Central memory CD8-positive, alpha-beta T cell (primary cell): ENCODE data around the gene ZNF669.
A peak's percentile ranks its signal among the peaks of the same experiment; 100 is the strongest.

ENCODE experiments used
- ATAC-seq: fragments of 150-1000 bp; cut with Tn5 transposase; replicated peaks from 2 replicates; pipeline ENCODE4 v1.10.0; 2022; ENCODE audit warnings: mild to moderate bottlenecking, moderate FRiP score, moderate number of reproducible peaks; ENCODE audit not compliant: poor library complexity, severe bottlenecking; ENCODE audit errors: extremely low read depth
- DNase-seq, 2 donors: peaks; one replicate each; pipeline ENCODE4 v3.0.0; 2021; ENCODE audit warnings: low spot score in 2 of 2
- H3K27ac Mint-ChIP-seq: one replicate; pipeline ENCODE4 v1.8.0; 2022; ENCODE audit warnings: low read depth, mild to moderate bottlenecking, moderate library complexity, mixed read lengths
- H3K27me3 Mint-ChIP-seq: one replicate; pipeline ENCODE4 v1.8.0; 2022; ENCODE audit warnings: mixed read lengths
- H3K36me3 Mint-ChIP-seq: one replicate; pipeline ENCODE4 v1.8.0; 2022; ENCODE audit warnings: mild to moderate bottlenecking, moderate library complexity, mixed read lengths; ENCODE audit not compliant: insufficient read depth
- H3K4me1 Mint-ChIP-seq: one replicate; pipeline ENCODE4 v1.8.0; 2022; ENCODE audit warnings: mixed read lengths
- H3K4me3 Mint-ChIP-seq: one replicate; pipeline ENCODE4 v1.8.0; 2022; ENCODE audit warnings: mild to moderate bottlenecking, moderate library complexity, mixed read lengths
- H3K9me3 Mint-ChIP-seq: one replicate; pipeline ENCODE4 v1.8.0; 2022; ENCODE audit warnings: mixed read lengths

Gene ZNF669

DNA sequence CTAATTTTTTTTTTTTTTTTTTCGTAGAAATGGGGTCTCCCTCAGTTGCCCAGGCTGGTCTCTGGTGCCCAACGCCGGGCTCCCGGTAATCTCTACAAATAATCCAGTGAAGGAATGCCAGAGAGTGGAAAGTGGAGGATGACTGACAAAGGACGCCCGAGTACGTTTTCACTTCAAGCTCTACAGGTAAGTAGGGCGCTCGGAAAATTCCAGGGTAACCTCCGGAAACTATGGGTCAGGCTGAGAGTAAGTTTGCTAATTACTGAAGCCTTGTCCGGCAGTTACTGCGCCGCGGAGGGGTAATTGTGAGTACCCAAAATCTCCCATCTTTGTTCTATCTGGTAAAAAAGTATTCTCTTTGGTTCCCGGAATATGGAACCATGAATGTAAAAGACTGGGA, 1.8 kb upstream of the ZNF669 start:
- DNase-seq (no peak), ATAC-seq (no peak)
- Mint-ChIP-seq H3K9me3 (peaks cover 5% of the 10 kb centered on the region), H3K4me1 (peaks cover 17% of the 10 kb centered on the region), H3K27ac (no peak overlapping the region), H3K4me3 (no peak overlapping the region), H3K36me3 (peaks cover 23% of the 10 kb centered on the region), H3K27me3 (peaks cover 41% of the 10 kb centered on the region)

GRCh38 chr1:247104965-247105364, 809 bp upstream of the ZNF669 start:
- H3K4me1 Mint-ChIP-seq, result peaks cover 11% of the 10 kb centered on the region
- peaks cover 33% of the 10 kb centered on the region for H3K36me3 Mint-ChIP-seq
- H3K9me3 Mint-ChIP-seq, result peaks cover 10% of the 10 kb centered on the region
- peaks cover 31% of the 10 kb centered on the region for H3K27me3 Mint-ChIP-seq
- no peak overlapping the region for H3K27ac Mint-ChIP-seq
- DNase-seq (no peak), ATAC-seq (no peak)
- H3K4me3 Mint-ChIP-seq, result no peak overlapping the region

DNA sequence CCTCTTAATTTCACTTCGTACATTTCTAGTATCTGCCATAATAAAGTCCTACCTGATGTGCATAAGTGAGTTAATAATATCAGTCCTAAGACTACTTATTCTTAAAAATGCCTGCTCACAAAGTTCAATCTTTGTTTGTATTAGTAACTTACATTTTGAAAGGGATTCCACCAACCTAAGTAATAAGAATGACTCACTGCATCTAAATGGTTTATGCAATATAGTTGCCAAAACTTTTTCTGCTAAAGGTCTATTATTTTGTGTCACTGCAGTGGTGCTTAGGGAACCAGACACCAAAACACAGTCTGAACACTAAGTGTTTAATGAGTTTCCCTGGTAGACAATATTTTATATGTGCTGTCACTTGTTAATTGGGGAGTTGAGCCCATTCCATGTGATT, 1.8 kb downstream of the ZNF669 start:
- no peak for DNase-seq
- H3K4me3 Mint-ChIP-seq, result peak overlapping the region; percentile 85

GRCh38 chr1:247100676-247101279, 3.4 kb downstream of the ZNF669 start:
- no peak for ATAC-seq
- H3K9me3 Mint-ChIP-seq, result peaks cover 20% of the 10 kb centered on the region
- peaks cover 36% of the 10 kb centered on the region for H3K36me3 Mint-ChIP-seq
- H3K27me3 Mint-ChIP-seq, result no peaks in the 10 kb centered on the region
- H3K27ac Mint-ChIP-seq, result no peak overlapping the region
- no peak overlapping the region for H3K4me3 Mint-ChIP-seq
- peaks cover 6% of the 10 kb centered on the region for H3K4me1 Mint-ChIP-seq
- DNase-seq, result no peak

More for the DNA sequence above, 1.8 kb downstream of the ZNF669 start:
- H3K27ac Mint-ChIP-seq, result peak overlapping the region; percentile 71
- H3K27me3 Mint-ChIP-seq, result peaks cover 5% of the 10 kb centered on the region
- peaks cover 14% of the 10 kb centered on the region for H3K9me3 Mint-ChIP-seq
- H3K36me3 Mint-ChIP-seq, result peaks cover 36% of the 10 kb centered on the region
- no peak for ATAC-seq
- peaks cover 6% of the 10 kb centered on the region for H3K4me1 Mint-ChIP-seq

DNA sequence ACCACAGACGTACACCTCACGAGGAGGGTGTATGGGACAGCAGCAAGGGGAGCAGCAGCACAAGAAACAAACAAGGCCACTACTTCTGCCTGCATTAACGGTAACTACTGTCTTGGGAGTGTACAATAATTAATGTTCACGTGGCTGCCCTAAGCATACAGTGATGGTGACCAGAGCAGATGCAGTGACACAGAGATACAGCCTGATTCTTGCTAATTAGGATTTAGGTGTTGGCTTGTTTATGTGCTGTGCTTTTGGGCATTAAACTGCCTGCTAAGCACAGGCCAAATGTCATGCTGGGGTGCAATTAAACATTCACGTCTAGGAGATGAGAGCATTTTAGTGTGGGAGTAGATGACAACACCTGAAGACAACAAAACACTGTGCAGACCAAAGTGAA, 7.2 kb downstream of the ZNF669 start:
- Mint-ChIP-seq H3K36me3 (peaks cover 23% of the 10 kb centered on the region), H3K27ac (no peak overlapping the region), H3K9me3 (peaks cover 16% of the 10 kb centered on the region), H3K4me1 (no peaks in the 10 kb centered on the region), H3K27me3 (no peaks in the 10 kb centered on the region), H3K4me3 (no peak overlapping the region)
- ATAC-seq (no peak), DNase-seq (no peak)

DNA sequence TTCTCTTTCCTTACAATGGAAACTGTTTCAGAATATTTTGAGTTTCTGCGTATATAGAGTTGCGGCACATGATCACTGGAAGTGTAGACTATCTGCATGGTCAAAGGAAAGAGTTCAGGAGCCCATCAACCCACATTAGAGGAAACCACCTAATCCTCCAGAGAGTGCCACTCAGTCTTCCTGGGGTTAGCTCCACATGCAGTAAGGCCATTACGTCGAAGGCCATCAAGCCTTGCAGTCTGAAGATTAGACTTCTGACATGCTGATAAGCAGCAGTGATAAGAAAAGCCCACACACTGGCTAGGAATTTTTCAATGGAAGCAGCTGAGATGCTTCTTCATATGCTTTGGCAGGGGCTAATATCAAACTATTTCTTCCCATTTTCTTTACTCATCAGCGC, 7.6 kb downstream of the ZNF669 start:
- ATAC-seq (no peak), DNase-seq (no peak)
- Mint-ChIP-seq H3K27me3 (no peaks in the 10 kb centered on the region), H3K9me3 (peaks cover 16% of the 10 kb centered on the region), H3K36me3 (peaks cover 19% of the 10 kb centered on the region), H3K27ac (no peak overlapping the region), H3K4me3 (no peak overlapping the region), H3K4me1 (no peaks in the 10 kb centered on the region)

- Mint-ChIP-seq H3K27ac (no peak overlapping the region), H3K27me3 (no peaks in the 10 kb centered on the region), H3K4me1 (no peaks in the 10 kb centered on the region), H3K4me3 (no peak overlapping the region), H3K9me3 (peaks cover 16% of the 10 kb centered on the region), H3K36me3 (peaks cover 14% of the 10 kb centered on the region)
- no peak for DNase-seq
- no peak for ATAC-seq
Observed at GRCh38 chr1:247096112-247096511, 8.0 kb downstream of the ZNF669 start.

DNA sequence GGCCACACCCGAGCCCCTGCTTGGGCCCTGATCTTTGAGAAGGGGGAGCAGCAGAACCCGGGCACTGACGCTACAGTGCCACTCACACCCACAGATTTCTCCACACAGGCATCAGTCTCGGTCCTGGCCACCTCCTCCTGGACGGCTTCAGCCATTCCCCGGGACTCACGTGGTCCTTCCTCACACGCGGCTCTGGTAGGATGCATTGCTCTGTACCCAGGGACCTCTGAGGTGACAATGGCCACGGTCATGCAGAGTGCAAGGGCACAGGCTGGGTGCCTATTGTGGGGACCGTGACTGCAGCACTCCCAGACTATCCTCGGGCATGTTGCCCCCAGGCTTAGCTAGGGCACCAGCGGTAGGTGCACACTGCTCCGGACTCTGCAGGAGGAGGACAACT, 13.7 kb downstream of the ZNF669 start:
- Mint-ChIP-seq H3K4me3 (no peak overlapping the region), H3K27ac (no peak overlapping the region), H3K27me3 (no peaks in the 10 kb centered on the region), H3K36me3 (peaks cover 1% of the 10 kb centered on the region), H3K4me1 (no peaks in the 10 kb centered on the region), H3K9me3 (no peaks in the 10 kb centered on the region)
- ATAC-seq, result no peak
- no peak for DNase-seq

GRCh38 chr1:247089616-247090375, 14.4 kb downstream of the ZNF669 start:
- H3K27ac Mint-ChIP-seq, result no peak overlapping the region
- H3K4me1 Mint-ChIP-seq, result no peaks in the 10 kb centered on the region
- DNase-seq, result no peak
- no peak for ATAC-seq
- no peaks in the 10 kb centered on the region for H3K27me3 Mint-ChIP-seq
- no peak overlapping the region for H3K4me3 Mint-ChIP-seq
- H3K9me3 Mint-ChIP-seq, result no peaks in the 10 kb centered on the region
- H3K36me3 Mint-ChIP-seq, result peaks cover 1% of the 10 kb centered on the region

DNA sequence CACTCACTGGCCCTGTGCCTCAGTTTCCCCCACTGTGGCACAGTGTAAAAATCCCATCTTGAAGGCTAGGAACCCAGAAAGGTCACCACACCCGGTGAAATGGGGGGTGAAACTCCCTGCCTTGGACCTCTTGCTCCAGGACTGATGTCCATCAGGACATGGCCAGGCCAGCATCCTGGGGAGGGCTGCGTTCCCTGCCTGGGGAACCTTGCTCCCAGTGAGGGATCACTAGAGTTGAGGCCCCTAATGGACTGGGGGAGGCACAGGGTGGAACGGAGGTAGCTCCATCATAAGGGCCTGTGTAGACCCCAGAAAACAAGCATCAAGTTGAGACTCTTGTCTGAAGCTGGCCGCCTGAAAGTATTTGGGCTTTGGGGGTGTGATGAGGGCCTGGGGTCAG, 15.2 kb downstream of the ZNF669 start:
- Mint-ChIP-seq H3K9me3 (no peaks in the 10 kb centered on the region), H3K36me3 (peaks cover 1% of the 10 kb centered on the region), H3K4me1 (no peaks in the 10 kb centered on the region), H3K4me3 (no peak overlapping the region), H3K27me3 (no peaks in the 10 kb centered on the region), H3K27ac (no peak overlapping the region)
- DNase-seq (no peak), ATAC-seq (no peak)

- no peaks in the 10 kb centered on the region for H3K4me1 Mint-ChIP-seq
- no peak overlapping the region for H3K4me3 Mint-ChIP-seq
- no peak for ATAC-seq
Observed at GRCh38 chr1:247087256-247087655, 16.9 kb downstream of the ZNF669 start.

DNA sequence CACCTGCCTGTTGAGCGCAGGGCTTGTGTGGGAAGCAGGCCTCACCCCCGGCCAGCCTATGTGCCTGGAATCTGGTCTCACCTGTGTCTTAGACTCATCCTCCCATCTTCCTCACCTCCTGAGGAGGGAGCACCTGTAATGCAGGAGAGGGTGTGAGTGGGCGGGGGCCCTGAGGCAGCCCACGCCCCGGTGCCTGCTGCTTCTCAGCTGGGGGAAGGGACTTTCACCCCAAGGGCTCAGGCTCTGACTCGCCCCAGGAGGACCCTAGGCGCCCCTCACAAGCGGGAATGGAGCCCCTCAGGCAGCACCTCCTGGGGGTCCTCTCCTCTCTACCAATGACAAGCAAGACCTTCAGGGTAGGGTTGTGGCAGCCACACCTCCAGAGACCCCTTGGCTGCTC, 18.8 kb downstream of the ZNF669 start:
- peaks cover 8% of the 10 kb centered on the region for H3K27me3 Mint-ChIP-seq
- H3K4me3 Mint-ChIP-seq, result no peak overlapping the region
- no peaks in the 10 kb centered on the region for H3K4me1 Mint-ChIP-seq
- no peak for DNase-seq
- H3K27ac Mint-ChIP-seq, result no peak overlapping the region
- no peaks in the 10 kb centered on the region for H3K9me3 Mint-ChIP-seq
- ATAC-seq, result no peak
- H3K36me3 Mint-ChIP-seq, result peaks cover 2% of the 10 kb centered on the region

More at GRCh38 chr1:247087256-247087655, 16.9 kb downstream of the ZNF669 start:
- Mint-ChIP-seq H3K9me3 (no peaks in the 10 kb centered on the region), H3K36me3 (peaks cover 3% of the 10 kb centered on the region), H3K27me3 (peaks cover 3% of the 10 kb centered on the region), H3K27ac (no peak overlapping the region)
- DNase-seq, result no peak

DNA sequence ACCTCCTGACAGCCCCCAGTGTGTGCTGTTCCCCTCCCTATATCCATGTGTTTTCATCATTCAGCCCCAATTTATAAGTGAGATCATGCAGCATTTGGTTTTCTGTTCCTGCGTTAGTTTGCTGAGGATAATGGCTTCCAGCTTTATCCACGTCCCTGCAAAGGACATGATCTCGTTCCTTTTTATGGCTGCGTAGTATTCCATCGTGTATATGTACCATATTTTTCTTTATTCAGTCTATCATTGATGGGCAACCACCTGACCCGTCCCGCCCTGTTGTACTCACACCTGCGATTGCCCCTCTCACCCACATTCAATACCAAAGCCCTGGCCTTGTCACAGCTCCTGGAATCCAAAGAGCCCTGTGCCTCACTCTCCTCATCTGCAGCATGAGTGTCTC, 19.4 kb downstream of the ZNF669 start:
- ATAC-seq, result no peak
- H3K9me3 Mint-ChIP-seq, result no peaks in the 10 kb centered on the region
- no peak overlapping the region for H3K4me3 Mint-ChIP-seq
- H3K27ac Mint-ChIP-seq, result no peak overlapping the region
- peaks cover 2% of the 10 kb centered on the region for H3K36me3 Mint-ChIP-seq
- no peak for DNase-seq
- no peaks in the 10 kb centered on the region for H3K4me1 Mint-ChIP-seq
- peaks cover 8% of the 10 kb centered on the region for H3K27me3 Mint-ChIP-seq
